Measurements from ENCODE around the gene DHRS7B. TPM values are rescaled to one million over a fixed set of nuclear protein-coding genes. Genes with fewer than 3 reads are reported as not detected.

DHRS7B gene
- total and polyA plus RNA-seq, 2 experiments from 2014 or later: 34.2 to 41.0 TPM

GRCh38 chr17:21163101-21163500, 36.3 kb downstream of the DHRS7B start:
- H3K4me3 ChIP-seq: no peak overlapping the region
- DNase-seq (ENCODE audit: low read depth in 1 of 2, low spot score in 1 of 2): no peak
- peaks cover 26% of the 10 kb centered on the region for H3K4me1 ChIP-seq (ENCODE audit: low read depth)
- H3K9me3 ChIP-seq (ENCODE audit: low read depth): no peaks in the 10 kb centered on the region
- TF ChIP-seq, protein P1, sequence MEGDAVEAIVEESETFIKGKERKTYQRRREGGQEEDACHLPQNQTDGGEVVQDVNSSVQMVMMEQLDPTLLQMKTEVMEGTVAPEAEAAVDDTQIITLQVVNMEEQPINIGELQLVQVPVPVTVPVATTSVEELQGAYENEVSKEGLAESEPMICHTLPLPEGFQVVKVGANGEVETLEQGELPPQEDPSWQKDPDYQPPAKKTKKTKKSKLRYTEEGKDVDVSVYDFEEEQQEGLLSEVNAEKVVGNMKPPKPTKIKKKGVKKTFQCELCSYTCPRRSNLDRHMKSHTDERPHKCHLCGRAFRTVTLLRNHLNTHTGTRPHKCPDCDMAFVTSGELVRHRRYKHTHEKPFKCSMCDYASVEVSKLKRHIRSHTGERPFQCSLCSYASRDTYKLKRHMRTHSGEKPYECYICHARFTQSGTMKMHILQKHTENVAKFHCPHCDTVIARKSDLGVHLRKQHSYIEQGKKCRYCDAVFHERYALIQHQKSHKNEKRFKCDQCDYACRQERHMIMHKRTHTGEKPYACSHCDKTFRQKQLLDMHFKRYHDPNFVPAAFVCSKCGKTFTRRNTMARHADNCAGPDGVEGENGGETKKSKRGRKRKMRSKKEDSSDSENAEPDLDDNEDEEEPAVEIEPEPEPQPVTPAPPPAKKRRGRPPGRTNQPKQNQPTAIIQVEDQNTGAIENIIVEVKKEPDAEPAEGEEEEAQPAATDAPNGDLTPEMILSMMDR (IDR thresholded peaks at IDR 0.05; ENCODE audit: low read depth, low read length): no peak
- no peak overlapping the region for H3K27ac ChIP-seq
- no peaks in the 10 kb centered on the region for H3K27me3 ChIP-seq
- H3K36me3 ChIP-seq: no peaks in the 10 kb centered on the region

- TF ChIP-seq, protein P1 (IDR thresholded peaks at IDR 0.05; ENCODE audit: low read depth, low read length): no peak
- Histone ChIP-seq H3K9me3 (ENCODE audit: low read depth) (no peaks in the 10 kb centered on the region), H3K4me3 (no peak overlapping the region), H3K27ac (no peak overlapping the region), H3K36me3 (no peaks in the 10 kb centered on the region), H3K4me1 (ENCODE audit: low read depth) (peaks cover 32% of the 10 kb centered on the region), H3K27me3 (no peaks in the 10 kb centered on the region)
- DNase-seq (ENCODE audit: low read depth in 1 of 2, low spot score in 1 of 2): no peak
Observed at GRCh38 chr17:21164216-21164615, 37.5 kb downstream of the DHRS7B start.

DNA sequence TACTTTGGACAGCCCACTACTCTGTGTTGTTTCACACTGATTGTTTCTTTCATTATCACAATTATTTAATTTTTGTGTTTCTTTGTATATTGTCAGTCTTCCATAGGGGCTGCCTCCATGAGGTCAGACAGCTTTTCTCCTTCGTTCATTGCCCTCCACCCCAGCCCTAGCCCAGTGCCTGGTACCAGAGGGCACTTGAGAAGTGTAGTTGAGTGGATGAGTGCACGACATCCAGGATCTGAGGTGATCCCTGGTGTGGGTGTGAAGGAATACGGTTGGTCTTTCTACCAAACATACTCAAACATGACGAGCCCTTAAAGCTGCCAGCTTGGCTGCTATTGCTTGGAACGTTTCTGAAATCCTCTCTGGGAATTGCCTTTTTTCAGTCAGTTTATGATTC, 37.9 kb downstream of the DHRS7B start:
- H3K36me3 ChIP-seq: no peaks in the 10 kb centered on the region
- no peak overlapping the region for H3K4me3 ChIP-seq
- no peaks in the 10 kb centered on the region for H3K9me3 ChIP-seq (ENCODE audit: low read depth)
- no peak overlapping the region for H3K27ac ChIP-seq
- TF ChIP-seq, protein P1 (IDR thresholded peaks at IDR 0.05; ENCODE audit: low read depth, low read length): no peak
- no peaks in the 10 kb centered on the region for H3K27me3 ChIP-seq
- H3K4me1 ChIP-seq (ENCODE audit: low read depth): peaks cover 36% of the 10 kb centered on the region
- DNase-seq (ENCODE audit: low read depth in 1 of 2, low spot score in 1 of 2): no peak

- Histone ChIP-seq H3K4me3 (no peak overlapping the region), H3K27ac (no peak overlapping the region), H3K4me1 (ENCODE audit: low read depth) (peaks cover 45% of the 10 kb centered on the region), H3K36me3 (no peaks in the 10 kb centered on the region), H3K27me3 (no peaks in the 10 kb centered on the region), H3K9me3 (ENCODE audit: low read depth) (no peaks in the 10 kb centered on the region)
- TF ChIP-seq, protein P1 (IDR thresholded peaks at IDR 0.05; ENCODE audit: low read depth, low read length): no peak
- no peak for DNase-seq (ENCODE audit: low read depth in 1 of 2, low spot score in 1 of 2)
Observed at GRCh38 chr17:21165922-21166594, 39.3 kb downstream of the DHRS7B start.

DNA sequence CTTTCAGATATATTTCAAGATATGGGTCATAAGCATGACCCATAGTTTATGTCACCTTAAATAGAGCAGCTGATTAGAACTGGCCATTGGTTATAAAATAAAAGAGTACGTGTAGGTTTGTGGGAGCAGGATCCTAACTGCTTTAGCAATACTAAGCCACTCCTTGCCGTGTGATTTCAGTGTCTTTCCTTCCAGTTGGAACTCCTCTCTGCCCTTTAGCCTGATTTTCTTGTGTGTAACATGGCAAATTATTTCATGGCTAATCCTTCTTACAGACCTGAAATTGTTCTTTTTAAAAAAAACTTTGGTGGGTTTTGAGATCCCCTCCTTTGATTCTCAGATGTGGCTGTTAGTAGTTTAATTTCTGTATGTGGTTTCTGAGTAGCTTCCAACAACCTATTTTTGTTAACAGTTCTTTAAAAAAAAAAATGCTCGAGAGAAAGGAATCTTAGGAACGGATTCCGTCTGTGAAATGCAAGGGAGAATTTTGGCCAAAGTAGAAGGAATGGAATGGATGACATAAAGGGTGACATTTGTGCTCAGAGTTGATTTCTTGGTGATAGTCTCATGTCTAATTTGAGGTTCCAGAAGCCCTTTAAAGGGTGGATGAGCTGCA, 39.9 kb downstream of the DHRS7B start:
- Histone ChIP-seq H3K4me1 (ENCODE audit: low read depth) (peaks cover 42% of the 10 kb centered on the region), H3K27ac (no peak overlapping the region), H3K27me3 (no peaks in the 10 kb centered on the region), H3K4me3 (no peak overlapping the region), H3K9me3 (ENCODE audit: low read depth) (no peaks in the 10 kb centered on the region), H3K36me3 (no peaks in the 10 kb centered on the region)
- DNase-seq (ENCODE audit: low read depth in 1 of 2, low spot score in 1 of 2): peak in 1 of 2 donors; percentile 69
- TF ChIP-seq, protein P1 (IDR thresholded peaks at IDR 0.05; ENCODE audit: low read depth, low read length): no peak
